T-helper 2 cell treated with Interferon-gamma antibody and Interleukin-4, amounts not matched to agents 5 μg/mL and 100 μg/mL, for 36 hours (primary cell): ENCODE results near the gene NUTF2.

Experiments
- DNase-seq: peaks from one replicate; pipeline ENCODE4 v3.0.0; 2021; ENCODE audit warnings: low spot score
- H3K27ac Mint-ChIP-seq: one replicate; pipeline ENCODE4 v1.8.0; 2021; ENCODE audit warnings: mild to moderate bottlenecking, mixed read lengths
- H3K27me3 Mint-ChIP-seq: one replicate; pipeline ENCODE4 v1.8.0; 2021; ENCODE audit warnings: low read depth, mixed read lengths
- H3K36me3 Mint-ChIP-seq: one replicate; pipeline ENCODE4 v1.8.0; 2021; ENCODE audit warnings: low read depth, mixed read lengths
- H3K4me1 Mint-ChIP-seq: one replicate; pipeline ENCODE4 v1.8.0; 2021; ENCODE audit warnings: low read depth, mixed read lengths
- H3K4me3 Mint-ChIP-seq: one replicate; pipeline ENCODE4 v1.8.0; 2022; ENCODE audit warnings: mild to moderate bottlenecking, moderate library complexity, mixed read lengths
- H3K9me3 Mint-ChIP-seq: one replicate; pipeline ENCODE4 v1.8.0; 2021; ENCODE audit warnings: mixed read lengths

Gene NUTF2

DNA sequence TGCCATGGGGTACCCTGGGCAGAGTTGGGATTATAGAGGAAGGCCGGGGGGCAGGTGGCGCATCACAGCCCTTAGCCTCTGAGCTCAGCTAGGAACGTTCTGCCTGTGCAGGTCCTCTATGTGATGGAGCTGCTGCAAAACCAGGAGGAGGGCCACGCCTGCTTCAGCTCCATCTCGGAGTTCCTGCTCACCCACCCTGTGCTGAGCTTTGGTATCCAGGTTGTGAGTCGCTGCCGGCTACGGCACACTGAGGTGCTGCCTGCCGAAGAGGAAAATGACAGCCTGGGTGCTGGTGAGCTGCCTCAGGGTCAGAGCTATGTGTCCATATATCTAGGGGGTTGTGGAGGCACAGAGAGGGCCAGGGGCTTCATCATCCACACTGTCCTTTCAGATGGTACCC is 32.1 kb downstream of the NUTF2 start:
- Mint-ChIP-seq H3K27me3 (no peaks in the 10 kb centered on the region), H3K9me3 (no peaks in the 10 kb centered on the region), H3K36me3 (peaks cover 57% of the 10 kb centered on the region), H3K4me3 (no peak overlapping the region), H3K27ac (no peak overlapping the region), H3K4me1 (peaks cover 17% of the 10 kb centered on the region)
- DNase-seq, result no peak

DNA sequence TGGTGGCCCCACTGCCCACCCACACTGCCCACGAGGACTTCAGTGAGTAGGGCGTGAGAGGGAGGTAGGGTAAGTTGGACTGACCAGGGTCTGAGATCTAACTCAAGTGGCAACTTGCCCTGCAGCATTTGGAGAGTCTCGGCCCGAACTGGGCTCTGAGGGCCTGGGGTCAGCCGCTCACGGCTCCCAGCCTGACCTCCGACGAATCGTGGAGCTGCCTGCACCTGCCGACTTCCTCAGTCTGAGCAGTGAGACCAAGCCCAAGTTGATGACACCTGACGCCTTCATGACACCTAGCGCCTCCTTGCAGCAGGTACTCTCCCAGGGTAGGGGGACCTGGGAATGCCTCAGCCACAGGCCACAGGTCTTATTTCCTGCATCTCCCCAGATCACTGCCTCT is 32.7 kb downstream of the NUTF2 start:
- Mint-ChIP-seq H3K9me3 (no peaks in the 10 kb centered on the region), H3K27ac (no peak overlapping the region), H3K36me3 (peaks cover 58% of the 10 kb centered on the region), H3K27me3 (no peaks in the 10 kb centered on the region), H3K4me3 (no peak overlapping the region), H3K4me1 (peaks cover 11% of the 10 kb centered on the region)
- no peak for DNase-seq

DNA sequence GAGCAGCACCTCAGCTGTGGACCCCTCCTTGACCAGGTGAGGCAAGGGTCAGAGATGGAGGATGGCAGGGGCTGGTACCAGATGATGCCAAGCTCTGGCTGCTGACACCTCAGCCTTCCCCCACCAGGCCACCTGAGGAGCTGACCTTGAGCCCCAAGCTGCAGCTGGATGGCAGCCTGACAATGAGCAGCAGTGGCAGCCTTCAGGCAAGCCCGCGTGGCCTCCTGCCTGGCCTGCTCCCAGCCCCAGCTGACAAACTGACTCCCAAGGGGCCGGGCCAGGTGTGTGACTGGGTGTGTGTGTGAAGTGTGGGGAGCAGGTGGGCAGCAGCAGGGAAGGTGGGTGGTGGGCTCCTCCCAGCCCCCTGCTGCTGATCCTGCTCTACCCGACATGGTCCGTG is 33.2 kb downstream of the NUTF2 start:
- no peaks in the 10 kb centered on the region for H3K9me3 Mint-ChIP-seq
- no peaks in the 10 kb centered on the region for H3K27me3 Mint-ChIP-seq
- no peak for DNase-seq
- peaks cover 58% of the 10 kb centered on the region for H3K36me3 Mint-ChIP-seq
- peaks cover 7% of the 10 kb centered on the region for H3K4me1 Mint-ChIP-seq
- H3K27ac Mint-ChIP-seq, result no peak overlapping the region
- H3K4me3 Mint-ChIP-seq, result no peak overlapping the region

DNA sequence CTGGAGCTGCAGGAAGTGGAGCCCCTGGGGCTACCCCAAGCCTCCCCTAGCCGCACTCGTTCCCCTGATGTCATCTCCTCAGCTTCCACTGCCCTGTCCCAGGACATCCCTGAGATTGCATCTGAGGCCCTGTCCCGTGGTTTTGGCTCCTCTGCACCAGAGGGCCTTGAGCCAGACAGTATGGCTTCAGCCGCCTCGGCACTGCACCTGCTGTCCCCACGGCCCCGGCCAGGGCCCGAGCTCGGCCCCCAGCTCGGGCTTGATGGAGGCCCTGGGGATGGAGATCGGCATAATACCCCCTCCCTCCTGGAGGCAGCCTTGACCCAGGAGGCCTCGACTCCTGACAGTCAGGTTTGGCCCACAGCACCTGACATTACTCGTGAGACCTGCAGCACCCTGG is 33.9 kb downstream of the NUTF2 start:
- peaks cover under 1% of the 10 kb centered on the region for H3K4me1 Mint-ChIP-seq
- H3K9me3 Mint-ChIP-seq, result no peaks in the 10 kb centered on the region
- H3K36me3 Mint-ChIP-seq, result peaks cover 55% of the 10 kb centered on the region
- no peak overlapping the region for H3K4me3 Mint-ChIP-seq
- no peak for DNase-seq
- no peaks in the 10 kb centered on the region for H3K27me3 Mint-ChIP-seq
- H3K27ac Mint-ChIP-seq, result no peak overlapping the region

DNA sequence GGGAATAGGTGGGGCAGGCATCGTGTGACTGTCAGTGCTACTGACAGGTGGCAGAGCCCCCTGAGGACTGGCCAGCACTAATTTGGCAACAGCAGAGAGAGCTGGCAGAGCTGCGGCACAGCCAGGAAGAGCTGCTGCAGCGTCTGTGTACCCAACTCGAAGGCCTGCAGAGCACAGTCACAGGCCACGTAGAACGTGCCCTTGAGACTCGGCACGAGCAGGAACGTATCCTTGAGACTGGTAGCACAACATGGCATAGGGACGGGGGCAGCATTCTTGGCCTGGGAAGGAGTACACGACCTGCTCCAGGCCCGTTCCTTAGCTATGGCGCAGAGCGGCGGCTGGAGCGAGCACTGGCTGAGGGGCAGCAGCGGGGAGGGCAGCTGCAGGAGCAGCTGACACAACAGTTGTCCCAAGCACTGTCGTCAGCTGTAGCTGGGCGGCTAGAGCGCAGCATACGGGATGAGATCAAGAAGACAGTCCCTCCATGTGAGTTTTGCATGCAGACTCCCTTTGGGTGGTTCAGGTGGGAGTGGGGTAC is 35.0 kb downstream of the NUTF2 start:
- no peak overlapping the region for H3K27ac Mint-ChIP-seq
- no peaks in the 10 kb centered on the region for H3K4me1 Mint-ChIP-seq
- no peaks in the 10 kb centered on the region for H3K9me3 Mint-ChIP-seq
- H3K4me3 Mint-ChIP-seq, result no peak overlapping the region
- H3K36me3 Mint-ChIP-seq, result peaks cover 50% of the 10 kb centered on the region
- no peaks in the 10 kb centered on the region for H3K27me3 Mint-ChIP-seq
- no peak for DNase-seq

DNA sequence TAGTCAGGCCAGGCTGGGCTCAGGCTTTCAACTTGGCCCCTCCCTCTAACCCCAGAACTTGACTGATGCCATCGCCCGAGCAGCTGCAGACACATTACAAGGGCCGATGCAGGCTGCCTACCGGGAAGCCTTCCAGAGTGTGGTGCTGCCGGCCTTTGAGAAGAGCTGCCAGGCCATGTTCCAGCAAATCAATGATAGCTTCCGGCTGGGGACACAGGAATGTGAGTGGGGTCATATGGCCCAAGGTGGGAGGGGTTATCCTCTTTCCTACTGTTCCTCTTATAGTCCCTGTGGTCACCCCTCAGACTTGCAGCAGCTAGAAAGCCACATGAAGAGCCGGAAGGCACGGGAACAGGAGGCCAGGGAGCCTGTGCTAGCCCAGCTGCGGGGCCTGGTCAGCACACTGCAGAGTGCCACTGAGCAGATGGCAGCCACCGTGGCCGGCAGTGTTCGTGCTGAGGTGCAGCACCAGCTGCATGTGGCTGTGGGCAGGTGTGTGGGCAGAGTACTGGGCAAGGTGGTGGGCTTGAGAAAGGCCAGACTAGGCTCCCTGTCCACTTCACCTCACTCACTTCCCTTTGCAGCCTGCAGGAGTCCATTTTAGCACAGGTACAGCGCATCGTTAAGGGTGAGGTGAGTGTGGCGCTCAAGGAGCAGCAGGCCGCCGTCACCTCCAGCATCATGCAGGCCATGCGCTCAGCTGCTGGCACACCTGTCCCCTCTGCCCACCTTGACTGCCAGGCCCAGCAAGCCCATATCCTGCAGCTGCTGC is 35.8 kb downstream of the NUTF2 start:
- DNase-seq, result no peak
- no peaks in the 10 kb centered on the region for H3K9me3 Mint-ChIP-seq
- H3K27me3 Mint-ChIP-seq, result no peaks in the 10 kb centered on the region
- no peaks in the 10 kb centered on the region for H3K4me1 Mint-ChIP-seq
- H3K4me3 Mint-ChIP-seq, result no peak overlapping the region
- peaks cover 42% of the 10 kb centered on the region for H3K36me3 Mint-ChIP-seq
- no peak overlapping the region for H3K27ac Mint-ChIP-seq

DNA sequence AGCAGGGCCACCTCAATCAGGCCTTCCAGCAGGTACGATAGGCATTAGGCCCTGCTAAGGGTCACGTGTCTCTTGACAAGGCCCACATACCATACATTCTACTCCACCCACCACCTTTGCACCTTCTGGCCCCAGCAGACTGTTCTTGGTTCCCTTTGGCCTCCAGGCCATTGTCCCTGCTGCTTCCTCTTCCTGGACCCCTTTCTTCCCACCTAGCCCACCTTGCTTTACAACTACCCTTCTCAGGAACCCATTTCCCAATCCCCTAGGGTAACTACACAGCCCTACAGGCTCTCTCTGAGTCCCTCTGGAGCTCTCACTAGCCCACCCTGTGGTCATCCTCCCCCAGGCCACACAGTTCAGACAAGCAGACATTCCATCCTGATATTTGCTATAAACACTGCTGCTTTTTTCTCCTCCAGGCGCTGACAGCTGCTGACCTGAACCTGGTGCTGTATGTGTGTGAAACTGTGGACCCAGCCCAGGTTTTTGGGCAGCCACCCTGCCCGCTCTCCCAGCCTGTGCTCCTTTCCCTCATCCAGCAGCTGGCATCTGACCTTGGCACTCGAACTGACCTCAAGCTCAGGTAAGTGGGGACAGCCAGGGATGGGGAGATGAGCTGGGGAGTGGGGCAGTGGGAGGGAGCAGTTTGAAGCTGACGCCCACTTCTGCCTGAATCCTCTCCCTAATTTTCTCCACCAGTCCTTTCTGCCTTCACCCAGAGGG is 36.6 kb downstream of the NUTF2 start:
- no peak overlapping the region for H3K4me3 Mint-ChIP-seq
- H3K36me3 Mint-ChIP-seq, result peaks cover 42% of the 10 kb centered on the region

DNA sequence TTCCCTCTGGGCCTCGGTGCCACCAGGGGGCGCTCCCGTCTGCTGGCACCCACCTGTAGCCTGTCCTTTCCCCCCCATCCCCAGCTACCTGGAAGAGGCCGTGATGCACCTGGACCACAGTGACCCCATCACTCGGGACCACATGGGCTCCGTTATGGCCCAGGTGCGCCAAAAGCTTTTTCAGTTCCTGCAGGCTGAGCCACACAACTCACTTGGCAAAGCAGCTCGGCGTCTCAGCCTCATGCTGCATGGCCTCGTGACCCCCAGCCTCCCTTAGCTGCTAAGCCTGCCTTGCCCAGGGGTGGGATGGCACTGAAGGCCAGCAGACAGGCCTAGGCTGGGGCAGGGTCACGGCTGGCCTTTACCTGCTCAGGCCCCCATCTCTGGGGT is 37.1 kb downstream of the NUTF2 start:
- Mint-ChIP-seq H3K9me3 (no peaks in the 10 kb centered on the region), H3K4me3 (no peak overlapping the region), H3K4me1 (no peaks in the 10 kb centered on the region), H3K27me3 (no peaks in the 10 kb centered on the region), H3K27ac (no peak overlapping the region), H3K36me3 (peaks cover 40% of the 10 kb centered on the region)
- DNase-seq, result peak; percentile 50

More for the DNA sequence above, 36.6 kb downstream of the NUTF2 start:
- no peak for DNase-seq
- Mint-ChIP-seq H3K9me3 (no peaks in the 10 kb centered on the region), H3K27me3 (no peaks in the 10 kb centered on the region), H3K27ac (no peak overlapping the region), H3K4me1 (no peaks in the 10 kb centered on the region)

DNA sequence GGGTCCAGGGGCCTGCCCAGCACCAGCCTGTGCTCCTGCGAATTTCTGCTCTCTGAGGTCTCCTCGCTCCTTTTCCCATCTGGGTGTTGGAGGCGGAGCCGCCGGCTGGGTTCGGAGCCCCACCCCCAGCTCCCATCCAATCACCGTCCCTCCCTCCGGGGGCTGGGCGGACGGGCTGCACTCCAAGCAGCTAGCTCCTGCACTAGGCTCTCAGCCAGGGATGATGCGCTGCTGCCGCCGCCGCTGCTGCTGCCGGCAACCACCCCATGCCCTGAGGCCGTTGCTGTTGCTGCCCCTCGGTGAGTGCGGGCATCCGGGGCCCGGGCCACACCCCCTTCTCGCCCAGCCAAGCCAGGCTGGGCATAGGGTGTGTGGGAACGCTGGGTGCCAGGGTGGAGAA is 38.0 kb downstream of the NUTF2 start, which contains the start of gene NRN1L:
Gene NRN1L, plus strand, starts transcription at position 202 of the 400 bp plus-strand sequence. Its CDS starts 19 bp downstream, at position 221.
- Mint-ChIP-seq H3K4me1 (no peaks in the 10 kb centered on the region), H3K36me3 (peaks cover 34% of the 10 kb centered on the region), H3K9me3 (no peaks in the 10 kb centered on the region), H3K27me3 (no peaks in the 10 kb centered on the region), H3K4me3 (no peak within 1 kb of the TSS), H3K27ac (no peak within 1 kb of the TSS)
- DNase-seq, result no peak

DNA sequence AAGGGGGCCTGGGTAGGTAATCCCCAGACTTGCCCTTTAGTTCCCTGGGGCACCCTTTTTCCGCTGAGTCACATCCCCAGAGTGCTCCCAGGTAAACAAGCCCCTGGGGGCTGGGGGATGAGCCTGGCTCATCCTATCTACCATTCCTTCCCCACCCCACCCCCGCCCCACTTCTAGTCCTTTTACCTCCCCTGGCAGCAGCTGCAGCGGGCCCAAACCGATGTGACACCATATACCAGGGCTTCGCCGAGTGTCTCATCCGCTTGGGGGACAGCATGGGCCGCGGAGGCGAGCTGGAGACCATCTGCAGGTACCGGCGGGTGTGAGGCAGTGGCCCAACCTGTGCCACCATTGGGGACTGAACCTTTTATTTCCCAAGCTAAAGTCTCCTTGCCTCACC is 38.8 kb downstream of the NUTF2 start:
- Mint-ChIP-seq H3K4me3 (no peak overlapping the region), H3K27ac (no peak overlapping the region), H3K27me3 (no peaks in the 10 kb centered on the region), H3K9me3 (no peaks in the 10 kb centered on the region), H3K4me1 (no peaks in the 10 kb centered on the region), H3K36me3 (peaks cover 31% of the 10 kb centered on the region)
- no peak for DNase-seq

DNA sequence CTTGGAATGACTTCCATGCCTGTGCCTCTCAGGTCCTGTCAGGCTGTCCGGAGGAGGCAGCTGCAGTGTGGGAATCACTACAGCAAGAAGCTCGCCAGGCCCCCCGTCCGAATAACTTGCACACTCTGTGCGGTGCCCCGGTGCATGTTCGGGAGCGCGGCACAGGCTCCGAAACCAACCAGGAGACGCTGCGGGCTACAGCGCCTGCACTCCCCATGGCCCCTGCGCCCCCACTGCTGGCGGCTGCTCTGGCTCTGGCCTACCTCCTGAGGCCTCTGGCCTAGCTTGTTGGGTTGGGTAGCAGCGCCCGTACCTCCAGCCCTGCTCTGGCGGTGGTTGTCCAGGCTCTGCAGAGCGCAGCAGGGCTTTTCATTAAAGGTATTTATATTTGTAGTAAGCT is 39.2 kb downstream of the NUTF2 start:
- peaks cover 30% of the 10 kb centered on the region for H3K36me3 Mint-ChIP-seq
- no peak overlapping the region for H3K4me3 Mint-ChIP-seq
- H3K27ac Mint-ChIP-seq, result no peak overlapping the region
- no peaks in the 10 kb centered on the region for H3K4me1 Mint-ChIP-seq
- no peaks in the 10 kb centered on the region for H3K9me3 Mint-ChIP-seq
- no peaks in the 10 kb centered on the region for H3K27me3 Mint-ChIP-seq
- no peak for DNase-seq

DNA sequence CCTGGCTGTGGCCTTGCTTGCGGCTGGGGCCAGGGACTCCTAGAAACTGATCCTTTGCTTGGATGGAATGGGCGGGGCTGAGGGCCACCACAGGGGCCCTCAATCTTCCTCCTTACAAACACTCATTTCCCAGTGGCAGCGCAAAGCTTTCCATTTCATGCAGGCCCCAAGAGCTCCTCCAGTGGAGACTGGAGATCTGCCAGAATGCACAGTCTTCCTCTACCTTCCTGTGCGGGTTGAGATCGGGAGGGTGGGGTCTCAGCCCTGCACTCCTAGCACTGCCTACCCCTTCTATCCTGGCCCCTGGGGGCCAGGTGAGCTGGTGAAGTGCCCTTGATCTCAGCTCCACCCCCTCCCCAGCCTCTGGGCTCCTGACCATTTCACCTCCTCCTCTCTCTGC is 39.7 kb downstream of the NUTF2 start:
- no peak for DNase-seq
- H3K4me3 Mint-ChIP-seq, result no peak overlapping the region
- H3K9me3 Mint-ChIP-seq, result no peaks in the 10 kb centered on the region
- no peaks in the 10 kb centered on the region for H3K27me3 Mint-ChIP-seq
- peak overlapping the region; percentile 15 for H3K27ac Mint-ChIP-seq
- H3K36me3 Mint-ChIP-seq, result peaks cover 27% of the 10 kb centered on the region
- no peaks in the 10 kb centered on the region for H3K4me1 Mint-ChIP-seq

DNA sequence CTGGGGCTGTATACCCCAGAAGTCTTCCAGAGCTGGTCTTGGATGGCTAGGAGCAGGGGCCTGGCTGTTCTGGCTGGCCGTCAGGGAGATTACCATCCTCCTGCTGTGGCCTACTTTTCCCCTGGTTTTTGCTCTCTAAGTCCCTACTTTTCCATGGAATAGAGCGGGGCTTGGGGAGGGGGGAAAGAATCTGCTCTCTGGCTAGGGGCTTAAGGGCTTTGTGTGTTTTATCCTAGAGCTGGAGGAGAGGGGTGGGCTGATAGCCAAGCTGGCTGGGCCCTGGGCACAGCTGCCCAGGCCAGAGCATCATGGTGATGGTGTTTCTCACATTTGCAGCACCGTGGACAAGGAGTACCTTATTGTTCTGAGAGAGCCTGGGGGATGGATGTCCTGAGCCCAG is 41.6 kb downstream of the NUTF2 start:
- Mint-ChIP-seq H3K9me3 (no peaks in the 10 kb centered on the region), H3K27me3 (no peaks in the 10 kb centered on the region)

DNA sequence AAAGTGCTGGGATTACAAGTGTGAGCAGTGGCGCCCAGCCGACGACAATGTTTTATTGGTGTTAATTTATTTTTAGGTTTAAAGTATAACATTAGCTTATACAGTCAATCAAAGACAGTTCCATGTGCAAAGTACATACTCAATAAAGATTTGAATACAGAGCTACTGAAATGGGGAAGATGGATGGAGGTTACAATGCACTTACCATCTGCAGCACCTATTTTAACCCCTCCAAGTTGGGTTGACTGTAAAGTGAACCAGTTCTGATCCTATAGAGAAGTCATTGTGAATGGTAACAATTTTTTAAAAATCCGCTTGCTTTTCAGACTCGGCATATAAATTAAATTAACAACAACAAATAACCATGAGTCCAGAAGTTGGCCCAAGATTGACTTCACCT is 45.6 kb downstream of the NUTF2 start:
- H3K27ac Mint-ChIP-seq, result peak overlapping the region; percentile 83
- H3K4me1 Mint-ChIP-seq, result peaks cover 17% of the 10 kb centered on the region
- no peak for DNase-seq
- H3K9me3 Mint-ChIP-seq, result no peaks in the 10 kb centered on the region
- no peaks in the 10 kb centered on the region for H3K27me3 Mint-ChIP-seq
- H3K4me3 Mint-ChIP-seq, result peak overlapping the region; percentile 88
- no peaks in the 10 kb centered on the region for H3K36me3 Mint-ChIP-seq

More for the DNA sequence above, 41.6 kb downstream of the NUTF2 start:
- DNase-seq, result no peak
- Mint-ChIP-seq H3K36me3 (peaks cover 11% of the 10 kb centered on the region), H3K4me3 (no peak overlapping the region), H3K27ac (no peak overlapping the region), H3K4me1 (peaks cover 7% of the 10 kb centered on the region)
